Mesodermal cell (in vitro differentiated cells): ENCODE results near the gene CSNK2A1.
A peak's percentile ranks its signal among the peaks of the same experiment; 100 is the strongest.

Source experiments
- H3K27ac ChIP-seq: 2 replicates; pipeline ENCODE4 v1.7.0; 2013; ENCODE audit warnings: mild to moderate bottlenecking, low read depth, low read length, moderate library complexity; ENCODE audit not compliant: severe bottlenecking
- H3K36me3 ChIP-seq: 2 replicates; pipeline ENCODE4 v1.7.1; 2013; ENCODE audit warnings: mild to moderate bottlenecking, low read length, moderate library complexity; ENCODE audit not compliant: control insufficient read depth, insufficient read depth
- H3K4me1 ChIP-seq: one replicate; pipeline ENCODE4 v1.7.1; 2013; ENCODE audit warnings: mild to moderate bottlenecking, low read length; ENCODE audit not compliant: insufficient read depth, control insufficient read depth, poor library complexity, severe bottlenecking
- H3K4me3 ChIP-seq: 2 replicates; pipeline ENCODE4 v1.7.0; 2013; ENCODE audit warnings: low read length, control low read depth, mild to moderate bottlenecking; ENCODE audit not compliant: insufficient read depth, poor library complexity, severe bottlenecking; ENCODE audit errors: extremely low read depth
- H3K9me3 ChIP-seq: 2 replicates; pipeline ENCODE4 v1.7.1; 2013; ENCODE audit warnings: mild to moderate bottlenecking, low read length, moderate library complexity; ENCODE audit not compliant: control insufficient read depth
- WGBS, 2 experiments: methylation state at CpG; one replicate each; pipeline ENCODE4 v1.1.5; 2013; ENCODE audit warnings: missing lambda C conversion rate in 2 of 2; ENCODE audit not compliant: insufficient coverage in 2 of 2; 5-methylcytosine and 5-hydroxymethylcytosine counted together

CSNK2A1 gene

GRCh38 chr20:474581-474980 is 69.0 kb downstream of the CSNK2A1 start:
- Histone ChIP-seq H3K27ac (no peak overlapping the region), H3K4me3 (no peak overlapping the region), H3K4me1 (no peaks in the 10 kb centered on the region), H3K36me3 (peaks cover 52% of the 10 kb centered on the region), H3K9me3 (peaks cover 12% of the 10 kb centered on the region)
- WGBS, 2 experiments: 100% methylated on average over 1 to 2 of the region's 2 CpGs

- H3K9me3 ChIP-seq: peaks cover 22% of the 10 kb centered on the region
- peaks cover 36% of the 10 kb centered on the region for H3K36me3 ChIP-seq
- H3K4me3 ChIP-seq: no peak overlapping the region
- WGBS, 2 experiments: 80 to 86% methylated on average over 1 of the region's 1 CpG
- no peak overlapping the region for H3K27ac ChIP-seq
- no peaks in the 10 kb centered on the region for H3K4me1 ChIP-seq
Observed at GRCh38 chr20:472889-473292, 70.7 kb downstream of the CSNK2A1 start.

GRCh38 chr20:472137-472846 is 71.3 kb downstream of the CSNK2A1 start:
- WGBS, 2 experiments: 88 to 92% methylated on average over 8 of the region's 9 CpGs

GRCh38 chr20:469746-470490 is 73.7 kb downstream of the CSNK2A1 start:
- no peak overlapping the region for H3K27ac ChIP-seq
- no peaks in the 10 kb centered on the region for H3K4me1 ChIP-seq
- 90 to 94% methylated on average over 4 to 5 of the region's 8 CpGs for WGBS, 2 experiments
- peaks cover 30% of the 10 kb centered on the region for H3K9me3 ChIP-seq
- H3K4me3 ChIP-seq: no peak overlapping the region
- peaks cover 17% of the 10 kb centered on the region for H3K36me3 ChIP-seq

More at GRCh38 chr20:472137-472846, 71.3 kb downstream of the CSNK2A1 start:
- Histone ChIP-seq H3K4me3 (no peak overlapping the region), H3K27ac (no peak overlapping the region), H3K4me1 (no peaks in the 10 kb centered on the region), H3K36me3 (peaks cover 30% of the 10 kb centered on the region), H3K9me3 (peaks cover 28% of the 10 kb centered on the region)

GRCh38 chr20:467755-468154 is 75.8 kb downstream of the CSNK2A1 start:
- Histone ChIP-seq H3K27ac (no peak overlapping the region), H3K9me3 (peaks cover 30% of the 10 kb centered on the region), H3K4me3 (no peak overlapping the region), H3K36me3 (no peaks in the 10 kb centered on the region), H3K4me1 (no peaks in the 10 kb centered on the region)
- 77 to 85% methylated on average over 7 of the region's 7 CpGs for WGBS, 2 experiments

GRCh38 chr20:462199-462991 is 81.2 kb downstream of the CSNK2A1 start, which contains the start of gene TBC1D20:
TSS of gene TBC1D20 (minus strand) at chr20:462533. CDS start at chr20:462405, 128 bp downstream.
- Histone ChIP-seq H3K36me3 (peaks cover 17% of the 10 kb centered on the region), H3K4me3 (peak within 1 kb of the TSS; percentile 72), H3K27ac (peak within 1 kb of the TSS; percentile 84), H3K4me1 (peaks cover 16% of the 10 kb centered on the region), H3K9me3 (peaks cover 3% of the 10 kb centered on the region)
- WGBS, 2 experiments: 5 to 7% methylated on average over 45 to 55 of the region's 80 CpGs

GRCh38 chr20:461254-462198 is 82.1 kb downstream of the CSNK2A1 start:
- peaks cover 16% of the 10 kb centered on the region for H3K4me1 ChIP-seq
- H3K27ac ChIP-seq: peak overlapping the region; percentile 84
- H3K9me3 ChIP-seq: no peaks in the 10 kb centered on the region
- H3K36me3 ChIP-seq: peaks cover 21% of the 10 kb centered on the region
- WGBS, 2 experiments: 14 to 16% methylated on average over 53 to 58 of the region's 60 CpGs
- H3K4me3 ChIP-seq: peak overlapping the region; percentile 72

GRCh38 chr20:460707-461106 is 82.9 kb downstream of the CSNK2A1 start:
- H3K4me1 ChIP-seq: peaks cover 16% of the 10 kb centered on the region
- no peak overlapping the region for H3K27ac ChIP-seq
- peaks cover 28% of the 10 kb centered on the region for H3K36me3 ChIP-seq
- H3K4me3 ChIP-seq: peak overlapping the region; percentile 72
- WGBS, 2 experiments: 80 to 83% methylated on average over 1 of the region's 2 CpGs
- H3K9me3 ChIP-seq: no peaks in the 10 kb centered on the region

GRCh38 chr20:460180-460579 is 83.4 kb downstream of the CSNK2A1 start:
- H3K9me3 ChIP-seq: no peaks in the 10 kb centered on the region
- no peak overlapping the region for H3K4me3 ChIP-seq
- no peak overlapping the region for H3K27ac ChIP-seq
- H3K4me1 ChIP-seq: peaks cover 16% of the 10 kb centered on the region
- 40% methylated on average over 1 of the region's 3 CpGs; no CpG with 5 or more reads in 1 of the 2 experiments for WGBS, 2 experiments
- H3K36me3 ChIP-seq: peaks cover 30% of the 10 kb centered on the region

GRCh38 chr20:458776-459175 is 84.8 kb downstream of the CSNK2A1 start:
- Histone ChIP-seq H3K4me1 (peaks cover 16% of the 10 kb centered on the region), H3K27ac (no peak overlapping the region), H3K36me3 (peaks cover 40% of the 10 kb centered on the region), H3K4me3 (no peak overlapping the region), H3K9me3 (no peaks in the 10 kb centered on the region)
- 81 to 91% methylated on average over 3 to 4 of the region's 6 CpGs for WGBS, 2 experiments
